Left lung (tissue), 10 donors: ENCODE measurements around the gene PCAT7. TPM values are rescaled to one million over a fixed set of nuclear protein-coding genes. Genes with fewer than 3 reads are reported as not detected.

ENCODE experiments used
- ATAC-seq: fragments of 200-7000 bp; cut with Tn5 transposase; one replicate; pipeline ENCODE4 v1.9.1; 2020; ENCODE audit warnings: moderate library complexity
- DNase-seq, 4 donors: peaks; one replicate each; pipeline ENCODE4 v3.0.0-alpha.2; 2013 to 2020
- H3K27ac ChIP-seq, 2 donors: fragments of 200-600 bp; sonication (generic) in 1 of 2; one replicate each; pipeline versions ENCODE4 v1.5.0 to v1.8.0; 2020 to 2021
- H3K27me3 ChIP-seq, 2 donors: fragments of 200-600 bp; sonication (generic) in 1 of 2; one replicate each; pipeline versions ENCODE4 v1.5.0 to v1.8.0; 2020 to 2021
- H3K36me3 ChIP-seq, 2 donors: fragments of 200-600 bp; sonication (generic) in 1 of 2; one replicate each; pipeline versions ENCODE4 v1.5.0 to v1.8.0; 2020 to 2021
- H3K4me1 ChIP-seq, 2 donors: fragments of 200-600 bp; one replicate each; pipeline ENCODE4 v1.8.0; 2021
- H3K4me3 ChIP-seq, 2 donors: fragments of 200-600 bp; sonication (generic) in 1 of 2; one replicate each; pipeline versions ENCODE4 v1.5.0 to v1.8.0; 2020 to 2021; ENCODE audit warnings: mild to moderate bottlenecking in 1 of 2
- H3K9me3 ChIP-seq, 2 donors: fragments of 200-600 bp; sonication (generic) in 1 of 2; one replicate each; pipeline versions ENCODE4 v1.5.0 to v1.8.0; 2020 to 2021
- intact Hi-C, 2 donors: fragments of 100-400 bp; cut with DNase I; formaldehyde crosslinking; loops; one replicate each; pipeline versions ENCODE4 v1.11.2 to v1.14.2; 2022
- polyA plus RNA-seq, 6 donors: library from polyadenylated mRNA; unstranded; fragments of 120-200 nt; gene quantifications; one replicate each; pipeline ENCODE4 v1.2.1, GENCODE V29; 2013; ENCODE audit not compliant: insufficient read length in 6 of 6
- total RNA-seq, 2 donors: library from RNA; stranded (reverse); fragmentation: NEBNext Ultra II Directional; extraction: Animal tissue kit (Norgen Biotek cat#: 25700); gene quantifications; one replicate each; pipeline ENCODE4 v1.2.1, GENCODE V29; 2021
- TF ChIP-seq, protein P1 (sequence below), 2 donors: fragments of 200-600 bp; sonication (generic) in 1 of 2; IDR thresholded peaks; one replicate each; pipeline versions ENCODE4 v1.5.0 to v1.8.0; 2021; ENCODE audit warnings: antibody characterized with exemption in 2 of 2
- donor health status: DM: no; HTN: yes; CAD: no.
- donor health status: DM: no; HTN: no; CAD: no.

The PCAT7 gene
- total and polyA plus RNA-seq, 8 donors, result 0.23 to 1.2 (median 0.51) TPM; not detected in 1

DNA sequence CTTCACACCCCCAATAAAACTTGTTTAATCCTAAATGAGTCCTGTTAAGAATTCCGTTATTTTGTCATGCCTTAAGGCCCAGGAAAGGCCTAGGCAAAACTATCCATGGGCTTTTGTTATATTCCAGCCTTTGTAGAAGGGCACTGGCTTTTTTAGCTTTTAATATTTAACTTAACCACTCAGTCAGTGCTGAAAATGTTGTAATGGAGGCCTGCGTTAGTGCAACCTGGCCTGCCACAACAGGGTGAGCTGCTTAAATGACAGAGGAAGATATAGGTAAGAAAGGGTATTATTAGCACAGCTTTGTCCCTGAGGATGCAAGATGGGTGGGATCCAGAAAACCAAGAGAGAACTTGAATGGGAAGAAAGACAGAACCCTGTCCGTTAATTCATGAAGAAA lies 40.2 kb upstream of the PCAT7 start:
- no peak for DNase-seq
- H3K27me3 ChIP-seq, result no peaks in the 10 kb centered on the region
- no peak for ATAC-seq
- no peaks in the 10 kb centered on the region for H3K9me3 ChIP-seq
- H3K4me3 ChIP-seq, result no peak overlapping the region
- no peaks in the 10 kb centered on the region for H3K4me1 ChIP-seq
- TF ChIP-seq, protein P1, sequence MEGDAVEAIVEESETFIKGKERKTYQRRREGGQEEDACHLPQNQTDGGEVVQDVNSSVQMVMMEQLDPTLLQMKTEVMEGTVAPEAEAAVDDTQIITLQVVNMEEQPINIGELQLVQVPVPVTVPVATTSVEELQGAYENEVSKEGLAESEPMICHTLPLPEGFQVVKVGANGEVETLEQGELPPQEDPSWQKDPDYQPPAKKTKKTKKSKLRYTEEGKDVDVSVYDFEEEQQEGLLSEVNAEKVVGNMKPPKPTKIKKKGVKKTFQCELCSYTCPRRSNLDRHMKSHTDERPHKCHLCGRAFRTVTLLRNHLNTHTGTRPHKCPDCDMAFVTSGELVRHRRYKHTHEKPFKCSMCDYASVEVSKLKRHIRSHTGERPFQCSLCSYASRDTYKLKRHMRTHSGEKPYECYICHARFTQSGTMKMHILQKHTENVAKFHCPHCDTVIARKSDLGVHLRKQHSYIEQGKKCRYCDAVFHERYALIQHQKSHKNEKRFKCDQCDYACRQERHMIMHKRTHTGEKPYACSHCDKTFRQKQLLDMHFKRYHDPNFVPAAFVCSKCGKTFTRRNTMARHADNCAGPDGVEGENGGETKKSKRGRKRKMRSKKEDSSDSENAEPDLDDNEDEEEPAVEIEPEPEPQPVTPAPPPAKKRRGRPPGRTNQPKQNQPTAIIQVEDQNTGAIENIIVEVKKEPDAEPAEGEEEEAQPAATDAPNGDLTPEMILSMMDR (IDR thresholded peaks at IDR 0.05), result no peak
- H3K27ac ChIP-seq, result no peak overlapping the region
- intact Hi-C loops, result no loop called here
- H3K36me3 ChIP-seq, result no peaks in the 10 kb centered on the region

DNA sequence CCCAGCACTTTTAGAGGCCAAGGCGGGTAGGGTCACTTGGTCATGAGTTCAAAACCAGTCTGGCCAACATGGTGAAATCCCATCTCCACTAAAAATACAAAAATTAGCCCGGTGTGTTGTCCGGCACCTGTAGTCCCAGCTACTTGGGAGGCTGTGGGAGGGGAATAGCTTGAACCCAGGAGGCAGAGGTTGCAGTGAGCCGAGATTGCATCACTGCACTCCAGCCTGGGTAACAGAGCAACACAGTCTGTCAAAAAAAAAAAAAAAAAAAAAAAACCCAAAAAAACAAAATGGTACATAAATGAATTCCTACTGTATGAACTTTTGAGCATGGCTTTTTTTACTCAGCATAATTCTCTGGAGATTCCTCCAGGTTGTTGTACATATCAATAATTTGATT lies 37.6 kb upstream of the PCAT7 start:
- ATAC-seq (no peak), DNase-seq (no peak)
- Histone ChIP-seq H3K4me1 (no peaks in the 10 kb centered on the region), H3K4me3 (no peak overlapping the region), H3K36me3 (no peaks in the 10 kb centered on the region), H3K27me3 (no peaks in the 10 kb centered on the region), H3K9me3 (no peaks in the 10 kb centered on the region), H3K27ac (no peak overlapping the region)
- TF ChIP-seq, protein P1 (IDR thresholded peaks at IDR 0.05), result no peak
- intact Hi-C loops, result no loop called here

DNA sequence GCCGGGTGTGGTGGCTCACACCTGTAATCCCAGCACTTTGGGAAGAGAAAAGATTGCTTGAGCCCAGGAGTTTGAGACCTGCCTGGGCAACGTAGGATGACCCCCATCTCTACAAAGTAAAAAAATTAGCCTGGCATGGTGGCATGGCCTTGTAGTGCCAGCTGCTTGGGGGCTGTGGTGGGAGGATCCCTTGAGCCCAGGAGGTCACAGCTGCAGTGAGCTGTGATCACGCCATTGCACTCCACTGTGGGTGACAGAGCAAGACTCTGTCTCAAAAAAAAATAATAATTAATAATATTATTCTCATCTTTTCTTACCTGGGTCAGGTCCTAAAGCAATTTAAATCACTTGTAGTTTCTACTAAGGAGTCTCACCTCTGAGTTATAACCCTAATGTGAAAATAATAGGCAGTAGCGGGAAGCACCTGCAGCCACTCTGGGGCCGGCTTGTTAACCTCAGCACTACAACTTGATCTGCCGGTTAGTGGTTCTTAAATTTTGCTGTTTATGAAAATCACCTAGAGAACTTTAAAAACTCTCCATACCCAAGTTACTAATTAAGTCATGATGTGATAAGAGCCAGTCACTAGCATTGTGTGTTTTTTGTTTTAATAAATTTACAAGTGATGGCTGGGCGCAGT lies 29.4 kb upstream of the PCAT7 start:
- peaks cover 0 to 4% of the 10 kb centered on the region in 2 donors for H3K27me3 ChIP-seq
- no peak overlapping the region for H3K27ac ChIP-seq
- H3K9me3 ChIP-seq, result no peaks in the 10 kb centered on the region
- no peak for DNase-seq
- no peak overlapping the region for H3K4me3 ChIP-seq
- intact Hi-C loops, result no loop called here
- H3K36me3 ChIP-seq, result no peaks in the 10 kb centered on the region
- TF ChIP-seq, protein P1 (IDR thresholded peaks at IDR 0.05), result no peak
- H3K4me1 ChIP-seq, result no peaks in the 10 kb centered on the region
- no peak for ATAC-seq

DNA sequence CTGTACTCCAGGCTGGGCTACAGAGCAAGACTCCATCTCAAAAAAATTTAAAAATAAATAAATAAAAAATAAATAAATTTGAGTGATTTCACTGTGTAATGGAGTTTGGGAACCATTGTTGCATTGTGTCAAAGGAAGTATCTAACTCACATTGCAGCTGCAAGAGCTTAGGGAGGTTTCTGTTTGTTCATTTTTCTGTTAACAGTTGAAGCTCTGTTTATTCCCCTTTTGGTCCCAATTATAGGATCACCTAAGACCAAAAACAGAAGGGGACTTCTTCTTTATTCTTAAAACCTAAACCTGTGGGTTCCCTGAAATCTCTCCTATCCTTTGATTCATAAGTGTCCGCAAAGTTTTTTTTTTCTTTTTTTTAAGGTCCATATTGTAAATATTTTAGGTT lies 28.6 kb upstream of the PCAT7 start:
- Histone ChIP-seq H3K27me3 (peaks cover 0 to 4% of the 10 kb centered on the region in 2 donors), H3K4me1 (no peaks in the 10 kb centered on the region), H3K36me3 (no peaks in the 10 kb centered on the region), H3K27ac (no peak overlapping the region), H3K4me3 (no peak overlapping the region), H3K9me3 (no peaks in the 10 kb centered on the region)
- TF ChIP-seq, protein P1 (IDR thresholded peaks at IDR 0.05), result no peak
- no peak for DNase-seq
- intact Hi-C loops, result no loop called here
- no peak for ATAC-seq

DNA sequence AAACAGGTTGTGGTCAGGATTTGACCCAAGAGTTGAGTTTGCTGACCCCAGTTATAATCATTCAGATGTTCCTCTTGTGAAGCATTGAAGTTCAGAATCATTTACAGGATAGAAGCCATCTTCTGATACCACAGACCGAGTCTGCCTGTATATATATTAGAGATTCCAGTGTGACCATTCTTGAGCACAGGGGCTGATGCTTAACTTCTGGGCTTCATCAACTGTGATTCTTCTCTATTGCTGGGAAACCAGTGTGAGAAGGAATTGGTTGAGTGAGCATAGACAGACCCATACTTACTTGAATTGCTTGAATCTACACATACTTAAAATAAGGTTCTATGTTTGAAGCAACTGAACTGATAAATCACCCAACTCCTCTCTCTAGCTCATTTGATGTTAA lies 27.9 kb upstream of the PCAT7 start:
- intact Hi-C loops, result no loop called here
- no peak for DNase-seq

More for the DNA sequence above, 27.9 kb upstream of the PCAT7 start:
- ATAC-seq, result no peak
- Histone ChIP-seq H3K36me3 (no peaks in the 10 kb centered on the region), H3K4me3 (no peak overlapping the region), H3K4me1 (no peaks in the 10 kb centered on the region), H3K27ac (no peak overlapping the region), H3K27me3 (peaks cover 0 to 4% of the 10 kb centered on the region in 2 donors), H3K9me3 (no peaks in the 10 kb centered on the region)
- TF ChIP-seq, protein P1 (IDR thresholded peaks at IDR 0.05), result no peak
